ENCODE data around the gene ZBTB21.

ZBTB21 gene

GRCh38 chr21:41964171-41964570 is 46.0 kb downstream of the ZBTB21 start:
- Histone ChIP-seq H3F3A (ENCODE audit: control insufficient read depth, insufficient read depth) (no peaks in the 10 kb centered on the region), H3K27ac (ENCODE audit: low read depth, low read length) (no peak overlapping the region), H3K4me2 (ENCODE audit: low read length) (no peak overlapping the region), H4K20me1 (ENCODE audit: control insufficient read depth, insufficient read depth, low read depth, low read length) (no peaks in the 10 kb centered on the region), H3K4me1 (ENCODE audit: control insufficient read depth, low read length) (peaks cover 42% of the 10 kb centered on the region), H3K36me3 (ENCODE audit: control insufficient read depth, low read length) (no peaks in the 10 kb centered on the region), H3K9me3 (ENCODE audit: control insufficient read depth, insufficient read depth, low read length) (no peaks in the 10 kb centered on the region), H3K27me3 (ENCODE audit: control insufficient read depth, low read length) (no peaks in the 10 kb centered on the region), H3K9me2 (replicated peaks; ENCODE audit: control insufficient read depth, low read length) (no peaks in the 10 kb centered on the region), H3K79me2 (ENCODE audit: control insufficient read depth, low read length) (no peaks in the 10 kb centered on the region), H3K4me3 (ENCODE audit: low read length) (no peak overlapping the region)
- TF ChIP-seq EZH2phosphoT487 (IDR thresholded peaks at IDR 0.05; ENCODE audit: borderline replicate concordance, low read length): no peak
- TF ChIP-seq, protein P1, sequence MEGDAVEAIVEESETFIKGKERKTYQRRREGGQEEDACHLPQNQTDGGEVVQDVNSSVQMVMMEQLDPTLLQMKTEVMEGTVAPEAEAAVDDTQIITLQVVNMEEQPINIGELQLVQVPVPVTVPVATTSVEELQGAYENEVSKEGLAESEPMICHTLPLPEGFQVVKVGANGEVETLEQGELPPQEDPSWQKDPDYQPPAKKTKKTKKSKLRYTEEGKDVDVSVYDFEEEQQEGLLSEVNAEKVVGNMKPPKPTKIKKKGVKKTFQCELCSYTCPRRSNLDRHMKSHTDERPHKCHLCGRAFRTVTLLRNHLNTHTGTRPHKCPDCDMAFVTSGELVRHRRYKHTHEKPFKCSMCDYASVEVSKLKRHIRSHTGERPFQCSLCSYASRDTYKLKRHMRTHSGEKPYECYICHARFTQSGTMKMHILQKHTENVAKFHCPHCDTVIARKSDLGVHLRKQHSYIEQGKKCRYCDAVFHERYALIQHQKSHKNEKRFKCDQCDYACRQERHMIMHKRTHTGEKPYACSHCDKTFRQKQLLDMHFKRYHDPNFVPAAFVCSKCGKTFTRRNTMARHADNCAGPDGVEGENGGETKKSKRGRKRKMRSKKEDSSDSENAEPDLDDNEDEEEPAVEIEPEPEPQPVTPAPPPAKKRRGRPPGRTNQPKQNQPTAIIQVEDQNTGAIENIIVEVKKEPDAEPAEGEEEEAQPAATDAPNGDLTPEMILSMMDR (IDR thresholded peaks at IDR 0.05; ENCODE audit: low read depth, low read length, poor library complexity, severe bottlenecking): no peak

DNA sequence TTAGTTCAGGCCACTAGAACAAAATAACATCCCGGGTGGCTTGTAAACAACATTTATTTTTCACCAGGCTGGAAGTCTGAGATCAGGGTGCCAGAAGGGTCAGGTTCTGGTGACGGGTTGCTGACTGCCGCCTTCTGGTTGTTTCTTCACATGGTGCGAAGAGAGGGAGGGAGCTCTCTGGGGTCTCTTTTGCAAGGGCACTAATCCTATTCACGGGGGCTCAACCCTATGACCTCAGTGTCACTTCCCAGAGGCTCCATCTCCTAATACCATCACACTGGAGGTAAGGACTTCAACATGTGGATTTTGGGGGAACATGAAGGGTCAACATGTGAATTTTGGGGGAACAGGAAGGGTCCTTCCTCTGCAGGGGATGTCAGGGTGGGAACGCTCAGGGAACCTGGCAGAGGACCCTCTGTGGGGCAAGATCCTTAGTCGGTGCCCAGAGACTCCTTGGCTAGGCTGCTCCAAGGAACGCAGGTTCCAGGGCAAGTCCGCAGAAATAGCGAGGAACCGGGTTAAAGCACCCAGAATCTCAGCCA is 47.7 kb downstream of the ZBTB21 start:
- Histone ChIP-seq H4K20me1 (ENCODE audit: control insufficient read depth, insufficient read depth, low read depth, low read length) (no peaks in the 10 kb centered on the region), H3K4me2 (ENCODE audit: low read length) (no peak overlapping the region), H3K9me2 (replicated peaks; ENCODE audit: control insufficient read depth, low read length) (no peaks in the 10 kb centered on the region), H3K79me2 (ENCODE audit: control insufficient read depth, low read length) (no peaks in the 10 kb centered on the region), H3K36me3 (ENCODE audit: control insufficient read depth, low read length) (no peaks in the 10 kb centered on the region), H3K4me1 (ENCODE audit: control insufficient read depth, low read length) (peaks cover 40% of the 10 kb centered on the region), H3F3A (ENCODE audit: control insufficient read depth, insufficient read depth) (peaks cover 3% of the 10 kb centered on the region), H3K4me3 (ENCODE audit: low read length) (no peak overlapping the region), H3K9me3 (ENCODE audit: control insufficient read depth, insufficient read depth, low read length) (no peaks in the 10 kb centered on the region), H3K27me3 (ENCODE audit: control insufficient read depth, low read length) (no peaks in the 10 kb centered on the region), H3K27ac (ENCODE audit: low read depth, low read length) (no peak overlapping the region)
- no peak for TF ChIP-seq EZH2phosphoT487 (IDR thresholded peaks at IDR 0.05; ENCODE audit: borderline replicate concordance, low read length)
- TF ChIP-seq, protein P1 (IDR thresholded peaks at IDR 0.05; ENCODE audit: low read depth, low read length, poor library complexity, severe bottlenecking): no peak

DNA sequence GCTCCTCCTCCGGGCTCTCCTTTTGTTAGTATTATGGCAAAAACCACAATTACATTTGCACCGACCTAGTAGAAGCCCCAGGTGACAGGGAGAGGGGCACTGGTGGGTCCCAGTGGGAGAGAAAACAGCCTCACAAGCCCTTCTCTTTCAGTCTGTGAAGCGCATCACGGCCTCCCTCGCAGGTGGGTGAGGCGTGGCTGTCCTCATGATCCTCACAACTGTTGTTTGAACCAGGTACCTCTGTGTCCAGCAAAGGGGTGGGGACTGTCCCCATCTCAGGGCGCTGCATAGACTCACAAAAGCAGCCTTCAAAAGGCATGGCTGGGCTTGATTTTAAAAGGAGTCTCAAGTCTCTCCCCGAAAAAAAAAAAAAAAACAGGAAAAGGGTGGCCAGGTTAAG is 48.4 kb downstream of the ZBTB21 start:
- H3K9me3 ChIP-seq (ENCODE audit: control insufficient read depth, insufficient read depth, low read length): no peaks in the 10 kb centered on the region
- no peak for TF ChIP-seq EZH2phosphoT487 (IDR thresholded peaks at IDR 0.05; ENCODE audit: borderline replicate concordance, low read length)
- TF ChIP-seq, protein P1 (IDR thresholded peaks at IDR 0.05; ENCODE audit: low read depth, low read length, poor library complexity, severe bottlenecking): no peak
- peak overlapping the region; percentile 24 for H3K4me3 ChIP-seq (ENCODE audit: low read length)
- no peak overlapping the region for H3K27ac ChIP-seq (ENCODE audit: low read depth, low read length)
- no peaks in the 10 kb centered on the region for H3K9me2 ChIP-seq (replicated peaks; ENCODE audit: control insufficient read depth, low read length)
- H3K79me2 ChIP-seq (ENCODE audit: control insufficient read depth, low read length): no peaks in the 10 kb centered on the region
- H3F3A ChIP-seq (ENCODE audit: control insufficient read depth, insufficient read depth): peaks cover 9% of the 10 kb centered on the region
- no peaks in the 10 kb centered on the region for H4K20me1 ChIP-seq (ENCODE audit: control insufficient read depth, insufficient read depth, low read depth, low read length)
- no peaks in the 10 kb centered on the region for H3K36me3 ChIP-seq (ENCODE audit: control insufficient read depth, low read length)
- H3K27me3 ChIP-seq (ENCODE audit: control insufficient read depth, low read length): no peaks in the 10 kb centered on the region
- peak overlapping the region; percentile 47 for H3K4me2 ChIP-seq (ENCODE audit: low read length)
- peaks cover 48% of the 10 kb centered on the region for H3K4me1 ChIP-seq (ENCODE audit: control insufficient read depth, low read length)

All from DOHH2 (cell line).